Progenitor cell of endocrine pancreas (in vitro differentiated cells): Measurements from ENCODE around the gene YLPM1. TPM values are rescaled to one million over a fixed set of nuclear protein-coding genes. Genes with fewer than 3 reads are reported as not detected.

Source experiments
- DNase-seq: peaks from one replicate; pipeline ENCODE4 v3.0.0; 2021; ENCODE audit warnings: low spot score; ENCODE audit not compliant: unreplicated experiment
- H3K27ac Mint-ChIP-seq: 2 replicates; pipeline ENCODE4 v1.8.0; 2021; ENCODE audit warnings: mild to moderate bottlenecking, moderate library complexity, mixed read lengths
- H3K27me3 Mint-ChIP-seq: 2 replicates; pipeline ENCODE4 v1.8.0; 2021; ENCODE audit warnings: mixed read lengths
- H3K36me3 Mint-ChIP-seq: 2 replicates; pipeline ENCODE4 v1.8.0; 2022; ENCODE audit warnings: mixed read lengths; ENCODE audit not compliant: insufficient read depth
- H3K4me1 Mint-ChIP-seq: 2 replicates; pipeline ENCODE4 v1.8.0; 2021; ENCODE audit warnings: low read depth, mixed read lengths
- H3K4me3 Mint-ChIP-seq: 2 replicates; pipeline ENCODE4 v1.8.0; 2021; ENCODE audit warnings: low read depth, mild to moderate bottlenecking, moderate library complexity, mixed read lengths
- H3K9me3 Mint-ChIP-seq: 2 replicates; pipeline ENCODE4 v1.8.0; 2021; ENCODE audit warnings: low read depth, mixed read lengths
- total RNA-seq: library from RNA; stranded (reverse); gene quantifications from 2 replicates; pipeline ENCODE4 v1.2.1, GENCODE V29; 2021
- TF ChIP-seq, protein P1 (sequence below): fragments of 200-600 bp; sonication (generic); IDR thresholded peaks from one replicate; pipeline ENCODE4 v1.5.0; 2021; ENCODE audit warnings: antibody characterized with exemption, mild to moderate bottlenecking; ENCODE audit not compliant: unreplicated experiment

Gene YLPM1
- total RNA-seq, 1 donor from 2014 or later, result 119 TPM

GRCh38 chr14:74771399-74771798 is 8.3 kb downstream of the YLPM1 start:
- DNase-seq, result no peak
- no peaks in the 10 kb centered on the region for H3K9me3 Mint-ChIP-seq
- H3K4me1 Mint-ChIP-seq, result peaks cover 15% of the 10 kb centered on the region
- no peak overlapping the region for H3K27ac Mint-ChIP-seq
- TF ChIP-seq, protein P1, sequence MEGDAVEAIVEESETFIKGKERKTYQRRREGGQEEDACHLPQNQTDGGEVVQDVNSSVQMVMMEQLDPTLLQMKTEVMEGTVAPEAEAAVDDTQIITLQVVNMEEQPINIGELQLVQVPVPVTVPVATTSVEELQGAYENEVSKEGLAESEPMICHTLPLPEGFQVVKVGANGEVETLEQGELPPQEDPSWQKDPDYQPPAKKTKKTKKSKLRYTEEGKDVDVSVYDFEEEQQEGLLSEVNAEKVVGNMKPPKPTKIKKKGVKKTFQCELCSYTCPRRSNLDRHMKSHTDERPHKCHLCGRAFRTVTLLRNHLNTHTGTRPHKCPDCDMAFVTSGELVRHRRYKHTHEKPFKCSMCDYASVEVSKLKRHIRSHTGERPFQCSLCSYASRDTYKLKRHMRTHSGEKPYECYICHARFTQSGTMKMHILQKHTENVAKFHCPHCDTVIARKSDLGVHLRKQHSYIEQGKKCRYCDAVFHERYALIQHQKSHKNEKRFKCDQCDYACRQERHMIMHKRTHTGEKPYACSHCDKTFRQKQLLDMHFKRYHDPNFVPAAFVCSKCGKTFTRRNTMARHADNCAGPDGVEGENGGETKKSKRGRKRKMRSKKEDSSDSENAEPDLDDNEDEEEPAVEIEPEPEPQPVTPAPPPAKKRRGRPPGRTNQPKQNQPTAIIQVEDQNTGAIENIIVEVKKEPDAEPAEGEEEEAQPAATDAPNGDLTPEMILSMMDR, result no peak
- H3K4me3 Mint-ChIP-seq, result no peak overlapping the region
- H3K36me3 Mint-ChIP-seq, result peaks cover 9% of the 10 kb centered on the region
- no peaks in the 10 kb centered on the region for H3K27me3 Mint-ChIP-seq

- Mint-ChIP-seq H3K4me1 (peaks cover 4% of the 10 kb centered on the region), H3K27ac (peak overlapping the region; percentile 88), H3K36me3 (peaks cover 31% of the 10 kb centered on the region), H3K27me3 (no peaks in the 10 kb centered on the region), H3K4me3 (no peak overlapping the region), H3K9me3 (no peaks in the 10 kb centered on the region)
- DNase-seq, result no peak
- TF ChIP-seq, protein P1, result no peak
These were observed 21.5 kb downstream of the YLPM1 start for GRCh38 chr14:74784634-74785033.

- Mint-ChIP-seq H3K4me3 (no peak overlapping the region), H3K36me3 (peaks cover 31% of the 10 kb centered on the region), H3K27me3 (no peaks in the 10 kb centered on the region), H3K9me3 (no peaks in the 10 kb centered on the region), H3K27ac (peak overlapping the region; percentile 88), H3K4me1 (peaks cover 4% of the 10 kb centered on the region)
- DNase-seq, result no peak
- TF ChIP-seq, protein P1, result no peak
These were observed 22.0 kb downstream of the YLPM1 start for GRCh38 chr14:74785056-74785613.

DNA sequence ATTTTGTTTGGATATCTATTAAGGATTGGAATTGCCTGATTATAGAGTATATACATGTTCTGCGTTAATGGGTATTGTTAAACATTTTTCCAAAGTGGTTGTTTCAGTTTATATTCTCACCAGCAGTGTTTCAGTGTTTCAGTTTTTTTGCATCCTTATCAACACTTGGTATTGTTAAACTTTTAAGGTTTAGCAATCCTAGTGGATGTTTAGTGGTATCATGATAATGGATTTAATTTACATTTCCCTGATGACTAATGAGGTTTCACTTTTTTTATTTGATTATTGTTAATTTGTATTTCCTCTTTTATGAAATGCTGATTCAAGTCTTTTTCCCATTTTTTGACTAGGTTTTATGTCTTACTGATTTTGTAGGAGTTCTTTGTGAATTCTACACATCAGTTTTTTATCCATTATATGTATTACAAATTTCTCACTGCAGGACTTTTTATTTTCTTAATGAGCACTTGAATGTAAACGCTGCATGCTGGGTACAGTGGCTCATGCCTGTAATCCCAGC is 23.7 kb downstream of the YLPM1 start:
- H3K4me1 Mint-ChIP-seq, result peaks cover 7% of the 10 kb centered on the region
- DNase-seq, result no peak
- H3K4me3 Mint-ChIP-seq, result no peak overlapping the region
- no peak overlapping the region for H3K27ac Mint-ChIP-seq
- H3K27me3 Mint-ChIP-seq, result no peaks in the 10 kb centered on the region
- peaks cover 28% of the 10 kb centered on the region for H3K36me3 Mint-ChIP-seq
- TF ChIP-seq, protein P1, result no peak
- no peaks in the 10 kb centered on the region for H3K9me3 Mint-ChIP-seq

- no peak for DNase-seq
- no peaks in the 10 kb centered on the region for H3K27me3 Mint-ChIP-seq
- peaks cover 19% of the 10 kb centered on the region for H3K36me3 Mint-ChIP-seq
- TF ChIP-seq, protein P1, result no peak
- no peaks in the 10 kb centered on the region for H3K9me3 Mint-ChIP-seq
- peaks cover 10% of the 10 kb centered on the region for H3K4me1 Mint-ChIP-seq
- peak overlapping the region; percentile 86 for H3K27ac Mint-ChIP-seq
- no peak overlapping the region for H3K4me3 Mint-ChIP-seq
These were observed 29.3 kb downstream of the YLPM1 start for GRCh38 chr14:74792249-74793039.
